GM06990 (cell line): ENCODE data around the gene GAREM1.
"Not testable (repeated sequence)": the region's sequence is repeated elsewhere in the genome, so short reads cannot be mapped to it uniquely, and the experiment has no call there.

Experiments
- DNase-seq: peaks from one replicate; pipeline ENCODE4 v3.0.0-alpha.2; 2011; ENCODE audit not compliant: insufficient read length; ENCODE audit errors: extremely low read depth
- H3K27me3 ChIP-seq: replicated peaks from 2 replicates; pipeline ENCODE4 v1.6.0; 2011; ENCODE audit warnings: low read length; ENCODE audit not compliant: control insufficient read depth, insufficient read depth
- H3K36me3 ChIP-seq: 2 replicates; pipeline ENCODE4 v1.5.1; 2011; ENCODE audit warnings: low read length; ENCODE audit not compliant: control insufficient read depth, insufficient read depth
- H3K4me3 ChIP-seq: replicated peaks from 2 replicates; pipeline ENCODE4 v1.5.1; 2011; ENCODE audit warnings: low read depth, mild to moderate bottlenecking, control low read depth, low read length
- TF ChIP-seq, protein P1 (sequence below): IDR thresholded peaks from 2 replicates; pipeline ENCODE4 v1.5.1; 2011; ENCODE audit warnings: low read length, control low read depth, mild to moderate bottlenecking, inconsistent platforms; ENCODE audit not compliant: insufficient read depth, poor library complexity, severe bottlenecking

GAREM1 gene

DNA sequence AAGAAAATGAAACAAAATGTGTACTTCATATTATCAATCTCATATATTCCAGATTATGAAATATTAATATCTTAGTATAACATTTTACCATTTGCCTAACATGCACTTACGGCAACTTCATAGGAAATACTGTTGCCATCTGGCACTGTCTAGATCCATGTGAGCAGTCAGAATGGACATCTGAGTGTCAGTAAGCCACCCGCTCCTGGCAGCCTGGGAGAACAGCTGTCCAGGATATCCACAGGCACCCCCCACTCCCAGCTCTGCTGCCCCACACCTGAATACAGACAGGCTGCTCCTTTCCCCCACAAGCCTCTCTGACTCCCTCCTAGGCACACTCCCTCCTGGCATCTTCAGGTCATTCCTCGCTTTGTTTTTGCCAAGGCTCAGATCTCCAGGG lies 127.0 kb downstream of the GAREM1 start:
- DNase-seq: no peak
- TF ChIP-seq, protein P1, sequence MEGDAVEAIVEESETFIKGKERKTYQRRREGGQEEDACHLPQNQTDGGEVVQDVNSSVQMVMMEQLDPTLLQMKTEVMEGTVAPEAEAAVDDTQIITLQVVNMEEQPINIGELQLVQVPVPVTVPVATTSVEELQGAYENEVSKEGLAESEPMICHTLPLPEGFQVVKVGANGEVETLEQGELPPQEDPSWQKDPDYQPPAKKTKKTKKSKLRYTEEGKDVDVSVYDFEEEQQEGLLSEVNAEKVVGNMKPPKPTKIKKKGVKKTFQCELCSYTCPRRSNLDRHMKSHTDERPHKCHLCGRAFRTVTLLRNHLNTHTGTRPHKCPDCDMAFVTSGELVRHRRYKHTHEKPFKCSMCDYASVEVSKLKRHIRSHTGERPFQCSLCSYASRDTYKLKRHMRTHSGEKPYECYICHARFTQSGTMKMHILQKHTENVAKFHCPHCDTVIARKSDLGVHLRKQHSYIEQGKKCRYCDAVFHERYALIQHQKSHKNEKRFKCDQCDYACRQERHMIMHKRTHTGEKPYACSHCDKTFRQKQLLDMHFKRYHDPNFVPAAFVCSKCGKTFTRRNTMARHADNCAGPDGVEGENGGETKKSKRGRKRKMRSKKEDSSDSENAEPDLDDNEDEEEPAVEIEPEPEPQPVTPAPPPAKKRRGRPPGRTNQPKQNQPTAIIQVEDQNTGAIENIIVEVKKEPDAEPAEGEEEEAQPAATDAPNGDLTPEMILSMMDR: no peak
- H3K36me3 ChIP-seq: no peaks in the 10 kb centered on the region
- H3K27me3 ChIP-seq: no peaks in the 10 kb centered on the region
- H3K4me3 ChIP-seq: no peak overlapping the region

DNA sequence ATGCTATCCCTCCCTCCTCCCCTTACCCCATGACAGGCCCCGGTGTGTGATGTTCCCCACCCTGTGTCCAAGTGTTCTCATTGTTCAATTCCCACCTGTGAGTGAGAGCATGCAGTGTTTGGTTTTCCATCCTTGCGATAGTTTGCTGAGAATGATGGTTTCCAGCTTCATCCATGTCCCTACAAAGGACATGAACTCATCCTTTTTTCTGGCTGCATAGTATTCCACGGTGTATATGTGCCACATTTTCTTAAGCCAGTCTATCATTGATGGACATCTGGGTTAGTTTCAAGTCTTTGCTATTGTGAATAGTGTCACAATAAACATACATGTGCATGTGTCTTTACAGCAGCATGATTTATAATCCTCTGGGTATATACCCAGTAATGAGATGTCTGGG lies 129.6 kb downstream of the GAREM1 start:
- not testable (repeated sequence) for H3K4me3 ChIP-seq, DNase-seq, H3K36me3 ChIP-seq, H3K27me3 ChIP-seq

DNA sequence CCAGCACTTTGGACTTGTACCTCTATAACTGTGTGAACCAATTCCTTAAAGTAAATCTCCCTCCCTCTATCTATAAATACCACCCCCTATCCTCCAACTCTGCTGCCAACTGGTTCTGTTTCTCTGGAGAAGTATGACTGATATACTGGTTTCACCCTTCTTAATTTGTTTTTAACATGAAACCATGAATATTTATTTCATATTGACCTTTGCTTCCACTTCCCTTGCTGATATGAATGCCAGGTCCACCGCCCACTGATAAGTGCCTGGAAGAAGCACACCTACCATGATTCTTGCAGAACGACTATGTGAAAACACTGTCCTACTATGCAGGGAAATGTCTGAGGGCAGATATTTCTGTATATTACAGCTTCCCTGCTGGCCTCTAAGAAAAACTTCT lies 131.6 kb downstream of the GAREM1 start:
- TF ChIP-seq, protein P1: no peak
- Histone ChIP-seq H3K36me3 (no peaks in the 10 kb centered on the region), H3K27me3 (no peaks in the 10 kb centered on the region), H3K4me3 (no peak overlapping the region)
- no peak for DNase-seq

DNA sequence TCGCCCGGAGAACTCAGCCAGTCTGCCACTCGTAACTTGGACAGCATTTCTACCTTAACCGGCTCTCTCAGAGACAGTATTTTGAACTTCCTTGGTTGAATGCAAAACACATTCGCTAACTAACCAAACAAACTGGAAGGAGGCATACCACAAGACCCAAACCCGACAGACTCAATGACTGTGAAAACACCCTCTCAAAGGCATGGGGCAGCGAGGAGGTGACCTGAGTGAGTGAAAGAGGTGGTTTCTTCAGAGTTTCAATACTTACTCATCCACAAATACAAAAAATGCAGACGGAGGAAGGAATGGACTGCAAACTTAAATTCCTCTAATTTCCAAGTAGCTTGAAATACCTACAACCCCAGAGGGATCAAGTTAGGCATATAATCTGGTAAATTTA lies 132.9 kb downstream of the GAREM1 start:
- DNase-seq: no peak
- Histone ChIP-seq H3K27me3 (no peaks in the 10 kb centered on the region), H3K36me3 (no peaks in the 10 kb centered on the region), H3K4me3 (no peak overlapping the region)
- TF ChIP-seq, protein P1: no peak

DNA sequence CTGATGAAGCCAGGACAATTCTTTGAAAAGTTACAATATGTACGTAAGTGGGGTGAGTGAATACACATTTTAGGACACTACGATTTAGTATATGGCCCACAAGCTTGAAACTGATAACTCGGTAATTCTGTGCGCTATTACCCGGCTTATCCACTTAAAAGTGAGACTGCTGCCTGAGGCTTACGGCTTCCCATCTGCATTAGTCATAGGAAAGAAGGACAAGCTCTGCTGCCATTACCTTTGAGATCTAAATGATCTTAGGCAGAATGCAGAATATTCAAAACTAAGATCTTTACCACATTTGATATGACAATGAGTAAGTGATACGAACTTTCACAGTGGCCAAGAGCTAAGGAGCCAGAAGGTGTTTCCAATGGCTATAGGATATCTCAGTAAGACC lies 133.3 kb downstream of the GAREM1 start:
- no peak overlapping the region for H3K4me3 ChIP-seq
- H3K27me3 ChIP-seq: no peaks in the 10 kb centered on the region
- no peaks in the 10 kb centered on the region for H3K36me3 ChIP-seq
- DNase-seq: no peak
- TF ChIP-seq, protein P1: no peak

DNA sequence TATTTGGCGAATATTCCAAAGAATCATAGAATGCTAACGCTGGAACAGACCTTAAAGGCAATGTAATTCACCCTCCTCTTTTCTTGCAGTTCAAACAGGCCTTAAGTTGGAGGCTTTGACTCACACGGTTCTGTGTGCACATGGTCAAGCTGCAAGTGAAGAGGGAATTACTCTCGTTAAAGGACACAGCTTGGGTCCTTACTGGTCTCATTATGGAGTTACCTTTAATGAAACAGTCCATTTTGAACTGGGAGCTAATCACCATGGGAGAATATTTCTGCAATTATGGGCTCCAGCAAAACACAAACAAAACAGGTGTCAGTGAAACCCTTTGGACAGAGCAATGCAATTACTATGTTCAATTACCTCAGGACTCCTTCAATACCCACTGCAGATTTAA lies 135.5 kb downstream of the GAREM1 start:
- TF ChIP-seq, protein P1: no peak
- no peak for DNase-seq
- no peak overlapping the region for H3K4me3 ChIP-seq
- no peaks in the 10 kb centered on the region for H3K36me3 ChIP-seq
- no peaks in the 10 kb centered on the region for H3K27me3 ChIP-seq
